Small intestine (tissue), 7 donors: ENCODE measurements around the gene SLC5A9. TPM values are rescaled to one million over a fixed set of nuclear protein-coding genes. Genes with fewer than 3 reads are reported as not detected.
"Not testable (repeated sequence)": the region's sequence is repeated elsewhere in the genome, so short reads cannot be mapped to it uniquely, and the experiment has no call there.

Experiments used
- DNase-seq, 2 donors: peaks; one replicate each; pipeline versions ENCODE4 v3.0.0 to v3.0.0-alpha.2; 2013
- FAIRE-seq: peaks from 2 replicates; lab custom pipeline; 2012; peaks lifted over from hg19 to GRCh38; lab: Jason Lieb, UNC
- H3K27ac ChIP-seq, 3 donors: one replicate each; pipeline ENCODE4 v1.5.1; 2013; ENCODE audit warnings: low read length in 2 of 3, mild to moderate bottlenecking in 2 of 3, control low read depth in 1 of 3, inconsistent platforms in 1 of 3, low read depth in 1 of 3, moderate library complexity in 1 of 3
- H3K27me3 ChIP-seq, 3 donors: one replicate each; pipeline ENCODE4 v1.6.1; 2013; ENCODE audit warnings: low read length in 3 of 3, inconsistent platforms in 1 of 3; ENCODE audit not compliant: control insufficient read depth in 3 of 3, insufficient read depth in 3 of 3
- H3K36me3 ChIP-seq, 3 donors: one replicate each; pipeline ENCODE4 v1.6.1; 2013; ENCODE audit warnings: low read length in 3 of 3, inconsistent platforms in 1 of 3, low read depth in 1 of 3, mild to moderate bottlenecking in 1 of 3, moderate library complexity in 1 of 3; ENCODE audit not compliant: control insufficient read depth in 3 of 3, insufficient read depth in 2 of 3
- H3K4me1 ChIP-seq, 3 donors: one replicate each; pipeline ENCODE4 v1.6.1; 2013; ENCODE audit warnings: low read length in 2 of 3, inconsistent platforms in 1 of 3, low read depth in 1 of 3, mild to moderate bottlenecking in 1 of 3, moderate library complexity in 1 of 3; ENCODE audit not compliant: control insufficient read depth in 3 of 3, insufficient read depth in 2 of 3
- H3K4me3 ChIP-seq, 3 donors: one replicate each; pipeline ENCODE4 v1.5.1; 2013; ENCODE audit warnings: low read length in 3 of 3, control low read depth in 1 of 3, inconsistent platforms in 1 of 3, low read depth in 1 of 3, mild to moderate bottlenecking in 1 of 3, moderate library complexity in 1 of 3
- H3K9me3 ChIP-seq, 2 donors: one replicate each; pipeline ENCODE4 v1.6.1; 2013; ENCODE audit warnings: low read depth in 1 of 2, low read length in 1 of 2; ENCODE audit not compliant: control insufficient read depth in 2 of 2, insufficient read depth in 1 of 2
- WGBS, 3 donors: extraction: QIAGEN DNeasy Blood & Tissue Kit; methylation state at CpG; one replicate each; pipeline ENCODE4 v1.1.7; 2013; 5-methylcytosine and 5-hydroxymethylcytosine counted together
- polyA plus RNA-seq, 4 donors: library from polyadenylated mRNA; stranded (reverse) in 3 of 4; unstranded in 1 of 4; fragments of 200-250 nt in 3 of 4; fragments of 120-200 nt in 1 of 4; gene quantifications; one replicate each; pipeline versions ENCODE4 v1.2.1 to v1.2.3, GENCODE V29; 2013
- donor health status: healthy with polysubstance abuse.
- donor health status: control.
- donor health status: control.
- donor health status: Bipolar disorder and iron deficiency.
- donor health status: healthy.

SLC5A9 gene
- polyA plus RNA-seq, 4 donors, result 22.3 to 372 (median 165) TPM

DNA sequence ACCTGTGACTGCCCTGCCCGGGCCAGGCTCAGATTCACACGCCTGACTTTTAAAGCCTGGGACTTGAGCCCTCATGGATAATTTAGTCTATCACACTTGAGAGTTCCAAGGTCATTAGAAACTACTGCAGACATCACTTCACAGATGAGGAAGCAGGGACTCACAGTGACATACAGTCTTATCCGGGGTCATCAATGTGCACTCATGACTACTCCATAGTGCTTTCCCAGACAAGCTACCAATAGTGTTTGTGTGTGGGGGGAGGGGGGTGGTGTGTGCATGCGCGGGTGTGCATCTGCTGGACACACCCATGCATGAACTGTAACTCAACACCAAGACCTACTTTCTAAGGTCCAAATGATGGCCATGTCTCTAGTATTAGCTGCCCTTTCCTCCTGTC is 16.1 kb upstream of the SLC5A9 start:
- Histone ChIP-seq H3K27ac (no peak overlapping the region), H3K4me3 (no peak overlapping the region), H3K9me3 (no peaks in the 10 kb centered on the region), H3K27me3 (no peaks in the 10 kb centered on the region), H3K36me3 (no peaks in the 10 kb centered on the region), H3K4me1 (no peaks in the 10 kb centered on the region)
- 22 to 72% (median 48%) methylated on average over 5 of the region's 5 CpGs for WGBS, 3 donors
- FAIRE-seq (no peak), DNase-seq (peak; percentile 31 to 82)

GRCh38 chr1:48207131-48207530 is 15.4 kb upstream of the SLC5A9 start:
- WGBS, 3 donors, result 53 to 94% (median 78%) methylated on average over 3 of the region's 3 CpGs
- H3K36me3 ChIP-seq, result no peaks in the 10 kb centered on the region
- H3K4me3 ChIP-seq, result no peak overlapping the region
- H3K27ac ChIP-seq, result no peak overlapping the region
- no peaks in the 10 kb centered on the region for H3K4me1 ChIP-seq
- no peak for FAIRE-seq
- H3K27me3 ChIP-seq, result no peaks in the 10 kb centered on the region
- DNase-seq, result no peak
- H3K9me3 ChIP-seq, result no peaks in the 10 kb centered on the region

DNA sequence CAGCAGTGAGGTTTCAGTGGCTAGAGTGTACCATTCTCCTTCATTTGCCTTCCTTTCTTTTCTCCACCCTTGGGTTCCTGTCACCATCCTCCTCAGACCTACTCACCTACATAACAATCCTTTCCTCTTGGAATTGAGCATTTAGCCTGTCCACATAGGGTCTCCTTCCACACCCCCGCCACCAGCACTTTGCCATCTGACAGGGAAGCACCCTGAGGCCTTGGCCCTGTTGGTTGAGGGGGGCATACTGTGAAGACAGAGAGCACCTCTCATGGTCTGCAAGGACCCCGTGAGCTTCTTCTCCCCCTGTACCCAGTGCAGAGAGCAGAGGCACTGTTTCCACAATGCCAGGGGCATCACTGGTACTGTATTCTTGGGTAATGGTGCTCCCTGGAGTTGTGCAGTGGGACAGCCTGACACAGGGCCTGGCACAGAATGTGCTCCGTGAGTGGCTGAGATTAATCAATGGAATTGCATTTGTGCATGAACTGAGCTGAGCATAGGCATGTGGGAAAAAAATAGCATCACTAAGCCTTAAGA is 14.9 kb upstream of the SLC5A9 start:
- no peak overlapping the region for H3K27ac ChIP-seq
- no peaks in the 10 kb centered on the region for H3K36me3 ChIP-seq
- no peak overlapping the region for H3K4me3 ChIP-seq
- no peak for DNase-seq
- FAIRE-seq, result no peak
- H3K9me3 ChIP-seq, result no peaks in the 10 kb centered on the region
- 71 to 93% (median 91%) methylated on average over 3 of the region's 3 CpGs for WGBS, 3 donors
- H3K27me3 ChIP-seq, result no peaks in the 10 kb centered on the region
- no peaks in the 10 kb centered on the region for H3K4me1 ChIP-seq

DNA sequence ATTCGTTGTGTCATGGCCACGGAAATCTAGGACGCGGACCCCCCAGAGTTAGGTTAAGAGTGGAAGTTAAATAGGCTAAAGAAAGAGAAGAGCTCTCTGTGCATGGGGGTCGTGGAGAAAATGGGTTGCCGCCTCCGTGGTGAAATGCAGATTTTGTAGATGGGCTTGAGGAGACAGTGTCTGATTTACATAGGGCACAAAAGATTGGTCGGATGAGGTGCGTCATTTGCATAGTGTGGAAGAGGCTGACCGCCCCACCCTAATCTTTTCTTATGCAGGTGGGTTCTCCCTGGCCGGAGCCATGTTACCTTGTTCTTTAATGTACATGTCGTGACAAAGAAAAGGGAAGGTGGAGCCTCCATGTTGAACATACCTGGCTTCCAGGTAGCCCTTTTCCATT is 14.3 kb upstream of the SLC5A9 start:
- no peak overlapping the region for H3K27ac ChIP-seq
- no peak overlapping the region for H3K4me3 ChIP-seq
- FAIRE-seq, result no peak
- no peaks in the 10 kb centered on the region for H3K27me3 ChIP-seq
- H3K4me1 ChIP-seq, result no peaks in the 10 kb centered on the region
- H3K36me3 ChIP-seq, result no peaks in the 10 kb centered on the region
- WGBS, 3 donors, result 85 to 88% (median 87%) methylated on average over 12 of the region's 12 CpGs
- DNase-seq, result no peak
- H3K9me3 ChIP-seq, result no peaks in the 10 kb centered on the region

- Histone ChIP-seq H3K36me3 (no peaks in the 10 kb centered on the region), H3K4me1 (no peaks in the 10 kb centered on the region), H3K9me3 (no peaks in the 10 kb centered on the region), H3K27ac (no peak overlapping the region), H3K4me3 (no peak overlapping the region), H3K27me3 (no peaks in the 10 kb centered on the region)
- FAIRE-seq, result no peak
- 55 to 83% (median 66%) methylated on average over 4 of the region's 4 CpGs for WGBS, 3 donors
- no peak for DNase-seq
Measured at GRCh38 chr1:48208652-48209051, 13.9 kb upstream of the SLC5A9 start.

- not testable (repeated sequence) for H3K27ac ChIP-seq, DNase-seq, H3K27me3 ChIP-seq, FAIRE-seq, H3K36me3 ChIP-seq, H3K4me3 ChIP-seq, H3K4me1 ChIP-seq, H3K9me3 ChIP-seq
- WGBS, 3 donors, result 57 to 73% (median 59%) methylated on average over 8 of the region's 8 CpGs
Measured at GRCh38 chr1:48213462-48213861, 9.1 kb upstream of the SLC5A9 start.

- H3K9me3 ChIP-seq, H3K27ac ChIP-seq, H3K4me1 ChIP-seq, H3K4me3 ChIP-seq, H3K36me3 ChIP-seq, FAIRE-seq, DNase-seq, H3K27me3 ChIP-seq: not testable (repeated sequence)
- WGBS, 3 donors, result 42 to 65% (median 57%) methylated on average over 5 to 6 of the region's 6 CpGs
Measured at GRCh38 chr1:48214366-48214765, 8.2 kb upstream of the SLC5A9 start.

DNA sequence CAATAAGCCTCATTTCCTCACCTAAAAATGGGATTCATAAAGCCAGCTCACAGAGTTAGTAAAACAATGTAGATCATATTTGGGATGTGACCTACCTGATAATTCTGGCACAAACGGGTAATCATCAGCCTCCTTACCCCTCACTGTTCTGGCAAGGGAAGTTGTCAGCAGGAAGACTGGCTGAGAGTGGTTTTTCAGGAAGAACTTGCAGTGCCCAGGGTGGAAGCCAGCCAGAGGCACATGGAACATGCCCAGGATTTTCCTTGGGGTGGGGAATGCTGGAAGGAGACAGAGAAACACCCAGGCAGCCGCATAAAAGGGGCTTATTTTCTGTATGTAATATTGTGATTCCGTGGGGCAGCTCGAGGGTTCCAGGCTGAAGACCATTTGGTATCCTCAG is 7.7 kb upstream of the SLC5A9 start:
- no peaks in the 10 kb centered on the region for H3K4me1 ChIP-seq
- no peak overlapping the region for H3K4me3 ChIP-seq
- H3K27ac ChIP-seq, result no peak overlapping the region
- DNase-seq (no peak), FAIRE-seq (no peak)
- no peaks in the 10 kb centered on the region for H3K27me3 ChIP-seq
- 57 to 72% (median 71%) methylated on average over 4 of the region's 4 CpGs for WGBS, 3 donors
- H3K9me3 ChIP-seq, result no peaks in the 10 kb centered on the region
- no peaks in the 10 kb centered on the region for H3K36me3 ChIP-seq

DNA sequence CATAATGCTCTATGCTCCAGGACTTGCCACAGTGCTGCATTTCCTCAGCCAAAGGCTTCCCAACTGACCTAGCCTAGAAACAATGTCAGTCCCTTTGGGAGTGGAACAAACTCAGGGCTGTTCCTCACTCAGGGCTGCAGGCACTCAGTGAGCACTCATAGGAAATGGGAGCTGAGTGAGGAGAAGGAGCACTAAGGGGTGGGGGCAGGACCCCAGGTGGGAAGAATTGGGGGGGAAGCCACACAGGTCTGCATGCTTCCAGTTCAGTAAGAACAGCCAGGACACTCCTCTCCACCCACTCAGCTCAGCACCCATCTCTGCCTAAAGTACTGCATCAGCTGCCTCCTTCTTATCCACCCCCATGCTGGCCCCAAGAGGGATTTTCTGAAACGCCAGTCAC is 7.3 kb upstream of the SLC5A9 start:
- no peaks in the 10 kb centered on the region for H3K4me1 ChIP-seq
- no peak for DNase-seq
- H3K9me3 ChIP-seq, result no peaks in the 10 kb centered on the region
- 64 to 73% (median 70%) methylated on average over 1 of the region's 1 CpG for WGBS, 3 donors
- H3K27me3 ChIP-seq, result no peaks in the 10 kb centered on the region
- no peak overlapping the region for H3K4me3 ChIP-seq
- H3K36me3 ChIP-seq, result no peaks in the 10 kb centered on the region
- H3K27ac ChIP-seq, result no peak overlapping the region
- no peak for FAIRE-seq
